HCT116 (cell line): Measurements from ENCODE around the gene CLDN20.

Experiments used
- CTCF ChIP-seq, 3 experiments: fragments of 200-600 bp in 1 of 3; sonication (generic) in 1 of 3; IDR thresholded peaks in 2 of 3; conservative IDR thresholded peaks in 1 of 3; 2 replicates each; pipeline ENCODE4 v1.5.1; 2012 to 2017; ENCODE audit warnings: low read depth in 2 of 3, low read length in 2 of 3, antibody characterized with exemption in 1 of 3, borderline replicate concordance in 1 of 3, control low read depth in 1 of 3, mild to moderate bottlenecking in 1 of 3, mixed read lengths in 1 of 3, mixed run types in 1 of 3, moderate library complexity in 1 of 3; ENCODE audit not compliant: insufficient read depth in 1 of 3
- EZH2 ChIP-seq: fragments of 200-600 bp; sonication (generic); IDR thresholded peaks from 2 replicates; pipeline ENCODE4 v1.6.1; 2017; ENCODE audit warnings: antibody characterized with exemption, mixed run types
- ZBTB33 ChIP-seq: IDR thresholded peaks from 2 replicates; pipeline ENCODE4 v1.6.1; 2011; ENCODE audit warnings: mild to moderate bottlenecking, low read length, moderate library complexity; ENCODE audit not compliant: insufficient replicate concordance; ENCODE audit errors: extremely low read depth

GRCh38 chr6:155224618-155225017 is 39.2 kb upstream of the CLDN20 start:
- TF ChIP-seq EZH2 (no peak), ZBTB33 (no peak), CTCF (IDR thresholded peaks at IDR 0.05 in 2 of 3, conservative IDR thresholded peaks at IDR 0.05 in 1 of 3; ENCODE audit: borderline replicate concordance in 1 of 3, insufficient read depth in 1 of 3, low read depth in 2 of 3, low read length in 2 of 3) (no peak)
